Activated B cell treated with CpG ODN at 0.5 μM for 24 hours (primary cell): ENCODE data around the gene FZD8. TPM values are rescaled to one million over a fixed set of nuclear protein-coding genes. Genes with fewer than 3 reads are reported as not detected.
"Not testable (repeated sequence)": the region's sequence is repeated elsewhere in the genome, so short reads cannot be mapped to it uniquely, and the experiment has no call there.

Source experiments
- ATAC-seq: fragments of 200-7000 bp; cut with Tn5 transposase; one replicate; pipeline ENCODE4 v1.10.0; 2021; ENCODE audit warnings: low read depth, mild to moderate bottlenecking, moderate library complexity
- CTCF ChIA-PET: fragments of 350-600 bp; sonication (Branson Sonifier 250); formaldehyde crosslinking; loops from one replicate; lab custom pipeline; 2021; ENCODE audit warnings: antibody characterized with exemption; lab: Charles Lee
- POLR2A ChIA-PET: fragments of 350-600 bp; sonication (Branson Sonifier 250); formaldehyde crosslinking; loops from one replicate; lab custom pipeline; 2021; ENCODE audit warnings: antibody characterized with exemption; lab: Charles Lee
- DNase-seq: peaks from one replicate; pipeline ENCODE4 v3.0.0; 2022
- H3K27ac Mint-ChIP-seq: one replicate; pipeline ENCODE4 v1.8.0; 2020; ENCODE audit warnings: mixed read lengths
- H3K27me3 Mint-ChIP-seq: one replicate; pipeline ENCODE4 v1.8.0; 2021; ENCODE audit warnings: mixed read lengths
- H3K36me3 Mint-ChIP-seq: one replicate; pipeline ENCODE4 v1.8.0; 2021; ENCODE audit warnings: low read depth, mixed read lengths
- H3K4me1 Mint-ChIP-seq: one replicate; pipeline ENCODE4 v1.8.0; 2021; ENCODE audit warnings: mixed read lengths
- H3K4me3 Mint-ChIP-seq: one replicate; pipeline ENCODE4 v1.8.0; 2020; ENCODE audit warnings: mild to moderate bottlenecking, mixed read lengths
- H3K9me3 Mint-ChIP-seq: one replicate; pipeline ENCODE4 v1.8.0; 2020; ENCODE audit warnings: mixed read lengths
- intact Hi-C: fragments of 100-400 bp; cut with micrococcal nuclease; formaldehyde crosslinking; loops from one replicate; pipeline ENCODE4 v1.15.1; 2024
- total RNA-seq: library from RNA; stranded (reverse); gene quantifications from 2 replicates; pipeline ENCODE4 v1.2.3, GENCODE V29; 2022
- TF ChIP-seq, protein P1 (sequence below): fragments of 200-600 bp; IDR thresholded peaks from one replicate; pipeline ENCODE4 v1.8.0; 2022; ENCODE audit warnings: antibody characterized with exemption, mild to moderate bottlenecking

Gene FZD8, protein sequence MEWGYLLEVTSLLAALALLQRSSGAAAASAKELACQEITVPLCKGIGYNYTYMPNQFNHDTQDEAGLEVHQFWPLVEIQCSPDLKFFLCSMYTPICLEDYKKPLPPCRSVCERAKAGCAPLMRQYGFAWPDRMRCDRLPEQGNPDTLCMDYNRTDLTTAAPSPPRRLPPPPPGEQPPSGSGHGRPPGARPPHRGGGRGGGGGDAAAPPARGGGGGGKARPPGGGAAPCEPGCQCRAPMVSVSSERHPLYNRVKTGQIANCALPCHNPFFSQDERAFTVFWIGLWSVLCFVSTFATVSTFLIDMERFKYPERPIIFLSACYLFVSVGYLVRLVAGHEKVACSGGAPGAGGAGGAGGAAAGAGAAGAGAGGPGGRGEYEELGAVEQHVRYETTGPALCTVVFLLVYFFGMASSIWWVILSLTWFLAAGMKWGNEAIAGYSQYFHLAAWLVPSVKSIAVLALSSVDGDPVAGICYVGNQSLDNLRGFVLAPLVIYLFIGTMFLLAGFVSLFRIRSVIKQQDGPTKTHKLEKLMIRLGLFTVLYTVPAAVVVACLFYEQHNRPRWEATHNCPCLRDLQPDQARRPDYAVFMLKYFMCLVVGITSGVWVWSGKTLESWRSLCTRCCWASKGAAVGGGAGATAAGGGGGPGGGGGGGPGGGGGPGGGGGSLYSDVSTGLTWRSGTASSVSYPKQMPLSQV
- 0.17 and 0.22 TPM in 2 replicates for total RNA-seq

DNA sequence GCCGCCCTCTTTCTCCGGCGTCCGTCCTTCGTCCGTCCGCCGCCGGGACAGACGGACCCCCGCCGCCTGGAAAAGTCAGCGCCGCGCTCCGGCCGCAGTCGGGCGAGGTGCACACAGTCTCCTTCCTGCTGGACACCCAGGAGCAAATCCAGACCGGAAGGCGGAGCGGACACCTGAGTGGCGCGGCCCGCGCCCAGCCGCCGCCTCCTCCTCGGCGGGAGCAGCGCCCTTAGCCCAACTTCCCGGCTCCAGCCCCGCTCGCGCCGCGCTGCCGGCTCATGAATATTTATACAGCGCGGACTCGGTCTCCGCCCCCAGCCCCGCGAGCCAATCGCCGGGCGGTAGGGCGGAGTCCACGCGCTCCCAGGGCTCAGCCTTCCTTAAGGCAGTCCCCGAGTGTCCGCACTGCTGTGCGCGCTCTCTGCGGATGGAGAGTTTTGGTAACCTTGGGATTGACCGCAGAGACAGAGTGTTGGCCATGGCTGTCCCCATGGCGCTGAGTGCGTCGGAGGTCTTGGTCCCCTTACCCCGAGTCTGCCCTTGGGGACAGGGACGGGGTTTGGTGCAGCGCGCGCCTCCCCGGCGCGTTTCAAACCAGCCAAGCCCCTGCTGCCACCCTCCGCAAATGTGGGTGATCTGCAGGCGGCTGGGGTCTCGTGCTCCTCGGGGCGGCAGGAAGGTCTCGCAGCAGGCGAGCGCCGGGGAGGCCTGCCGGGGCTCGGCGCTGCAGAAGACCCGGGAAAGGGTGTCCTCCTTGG, at the start of gene FZD8:
Gene FZD8 (minus strand): TSS at position 262 of the 758 bp plus-strand sequence. CDS start 867 bp downstream, outside the sequence.
- Mint-ChIP-seq H3K9me3 (no peaks in the 10 kb centered on the region), H3K36me3 (no peaks in the 10 kb centered on the region), H3K27me3 (peaks cover 33% of the 10 kb centered on the region), H3K27ac (no peak within 1 kb of the TSS), H3K4me3 (peak within 1 kb of the TSS; percentile 88), H3K4me1 (peaks cover 30% of the 10 kb centered on the region)
- TF ChIP-seq, protein P1, sequence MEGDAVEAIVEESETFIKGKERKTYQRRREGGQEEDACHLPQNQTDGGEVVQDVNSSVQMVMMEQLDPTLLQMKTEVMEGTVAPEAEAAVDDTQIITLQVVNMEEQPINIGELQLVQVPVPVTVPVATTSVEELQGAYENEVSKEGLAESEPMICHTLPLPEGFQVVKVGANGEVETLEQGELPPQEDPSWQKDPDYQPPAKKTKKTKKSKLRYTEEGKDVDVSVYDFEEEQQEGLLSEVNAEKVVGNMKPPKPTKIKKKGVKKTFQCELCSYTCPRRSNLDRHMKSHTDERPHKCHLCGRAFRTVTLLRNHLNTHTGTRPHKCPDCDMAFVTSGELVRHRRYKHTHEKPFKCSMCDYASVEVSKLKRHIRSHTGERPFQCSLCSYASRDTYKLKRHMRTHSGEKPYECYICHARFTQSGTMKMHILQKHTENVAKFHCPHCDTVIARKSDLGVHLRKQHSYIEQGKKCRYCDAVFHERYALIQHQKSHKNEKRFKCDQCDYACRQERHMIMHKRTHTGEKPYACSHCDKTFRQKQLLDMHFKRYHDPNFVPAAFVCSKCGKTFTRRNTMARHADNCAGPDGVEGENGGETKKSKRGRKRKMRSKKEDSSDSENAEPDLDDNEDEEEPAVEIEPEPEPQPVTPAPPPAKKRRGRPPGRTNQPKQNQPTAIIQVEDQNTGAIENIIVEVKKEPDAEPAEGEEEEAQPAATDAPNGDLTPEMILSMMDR = no peak
- ATAC-seq = peak; percentile 87
- CTCF ChIA-PET = no interaction called here
- intact Hi-C loops = loop anchor here (1.0 to 5.0 kb wide), 7 partner anchors 80 to 895 kb away; partner anchors contain the start of genes CCNY, CREM and CUL2
- POLR2A ChIA-PET = no interaction called here
- peak; percentile 69 for DNase-seq

- CTCF ChIA-PET = no interaction called here
- TF ChIP-seq, protein P1 = no peak
- H3K4me3 Mint-ChIP-seq = no peak overlapping the region
- POLR2A ChIA-PET = no interaction called here
- no peak overlapping the region for H3K27ac Mint-ChIP-seq
- DNase-seq = no peak
- no peaks in the 10 kb centered on the region for H3K36me3 Mint-ChIP-seq
- H3K9me3 Mint-ChIP-seq = no peaks in the 10 kb centered on the region
- no peak for ATAC-seq
- H3K27me3 Mint-ChIP-seq = peaks cover 5% of the 10 kb centered on the region
- no peaks in the 10 kb centered on the region for H3K4me1 Mint-ChIP-seq
- intact Hi-C loops = no loop called here
Observed at GRCh38 chr10:35691522-35692236, 49.6 kb upstream of the FZD8 start.

DNA sequence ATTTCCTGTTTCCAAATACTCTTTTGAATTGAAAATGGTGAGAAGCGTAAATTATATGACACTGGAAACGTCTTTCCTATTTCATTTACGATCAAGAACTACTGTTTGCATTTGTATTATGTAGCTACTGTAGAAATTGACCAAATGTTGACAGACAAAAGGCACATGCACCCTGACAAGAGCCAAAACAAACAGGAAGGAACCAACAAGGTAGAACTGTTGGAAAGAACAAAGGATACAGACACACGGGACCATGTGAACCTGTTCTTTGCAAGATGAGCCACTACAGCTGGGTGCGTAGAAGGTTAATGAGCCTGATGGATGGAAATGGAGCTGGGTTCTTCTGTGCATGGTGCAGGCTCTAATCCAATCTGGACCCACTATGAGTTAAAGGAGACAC, 48.4 kb upstream of the FZD8 start:
- DNase-seq = no peak
- ATAC-seq = no peak
- intact Hi-C loops = no loop called here
- no peak overlapping the region for H3K4me3 Mint-ChIP-seq
- H3K4me1 Mint-ChIP-seq = no peaks in the 10 kb centered on the region
- H3K27me3 Mint-ChIP-seq = peaks cover 5% of the 10 kb centered on the region
- POLR2A ChIA-PET = no interaction called here
- CTCF ChIA-PET = no interaction called here
- no peaks in the 10 kb centered on the region for H3K36me3 Mint-ChIP-seq
- no peaks in the 10 kb centered on the region for H3K9me3 Mint-ChIP-seq
- TF ChIP-seq, protein P1 = no peak
- H3K27ac Mint-ChIP-seq = no peak overlapping the region

GRCh38 chr10:35685858-35686257, 43.8 kb upstream of the FZD8 start:
- H3K4me3 Mint-ChIP-seq, POLR2A ChIA-PET, CTCF ChIA-PET, H3K27ac Mint-ChIP-seq, H3K36me3 Mint-ChIP-seq, intact Hi-C loops, H3K27me3 Mint-ChIP-seq, H3K9me3 Mint-ChIP-seq, H3K4me1 Mint-ChIP-seq, ATAC-seq, DNase-seq: not testable (repeated sequence)

DNA sequence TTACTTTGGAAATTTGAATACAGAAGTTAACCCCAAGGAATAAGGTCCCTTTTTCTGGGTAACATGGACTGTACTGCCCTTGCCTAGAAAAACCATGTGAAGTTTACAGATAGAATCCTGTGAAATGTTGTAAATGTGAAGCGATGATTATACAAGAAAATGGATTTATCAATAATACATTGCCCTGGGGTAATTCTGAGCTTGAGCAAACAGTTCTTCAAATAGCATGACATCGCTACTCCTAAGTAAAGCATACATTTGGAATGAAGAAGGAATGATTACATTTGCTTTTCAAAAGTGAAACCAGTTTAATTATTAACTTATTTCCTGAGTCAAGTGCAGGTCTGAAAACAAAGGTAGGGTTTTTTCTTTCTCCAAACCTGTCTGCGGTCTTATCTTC, 43.3 kb upstream of the FZD8 start:
- no peak for DNase-seq
- ATAC-seq = no peak
- H3K27ac Mint-ChIP-seq = no peak overlapping the region
- TF ChIP-seq, protein P1 = no peak
- peaks cover 5% of the 10 kb centered on the region for H3K27me3 Mint-ChIP-seq
- intact Hi-C loops = no loop called here
- H3K36me3 Mint-ChIP-seq = no peaks in the 10 kb centered on the region
- H3K9me3 Mint-ChIP-seq = peaks cover 3% of the 10 kb centered on the region
- no peak overlapping the region for H3K4me3 Mint-ChIP-seq
- ChIA-PET POLR2A (no interaction called here), CTCF (no interaction called here)
- no peaks in the 10 kb centered on the region for H3K4me1 Mint-ChIP-seq
